NCI-H1436 (cell line): ENCODE measurements around the gene GPR18.

Experiments
- DNase-seq: peaks from one replicate; lab custom pipeline; 2025; lab: John Stamatoyannopoulos, UW

The GPR18 gene

GRCh38 chr13:99290894-99291293 is 32.7 kb upstream of the GPR18 start:
- DNase-seq: no peak

- no peak for DNase-seq
These were observed 31.6 kb upstream of the GPR18 start for GRCh38 chr13:99289674-99290337.

GRCh38 chr13:99289271-99289670 is 31.1 kb upstream of the GPR18 start:
- no peak for DNase-seq

- no peak for DNase-seq
These were observed 29.9 kb upstream of the GPR18 start for GRCh38 chr13:99288089-99288488.

- DNase-seq: no peak
These were observed 29.4 kb upstream of the GPR18 start for GRCh38 chr13:99287551-99287950.

GRCh38 chr13:99285432-99286182 is 27.4 kb upstream of the GPR18 start:
- no peak for DNase-seq

- no peak for DNase-seq
These were observed 24.4 kb upstream of the GPR18 start for GRCh38 chr13:99282264-99283231.

GRCh38 chr13:99281811-99282263 is 23.7 kb upstream of the GPR18 start:
- no peak for DNase-seq

- DNase-seq: no peak
These were observed 22.0 kb upstream of the GPR18 start for GRCh38 chr13:99280166-99280565.

- DNase-seq: no peak
These were observed 21.5 kb upstream of the GPR18 start for GRCh38 chr13:99279637-99280036.

GRCh38 chr13:99278843-99279242 is 20.7 kb upstream of the GPR18 start:
- DNase-seq: no peak

- no peak for DNase-seq
These were observed 20.0 kb upstream of the GPR18 start for GRCh38 chr13:99278200-99278599.

- no peak for DNase-seq
These were observed 19.4 kb upstream of the GPR18 start for GRCh38 chr13:99277629-99278028.

- no peak for DNase-seq
These were observed 18.5 kb upstream of the GPR18 start for GRCh38 chr13:99276706-99277105.

- no peak for DNase-seq
These were observed 16.9 kb upstream of the GPR18 start for GRCh38 chr13:99275093-99275469.

GRCh38 chr13:99273128-99273527 is 14.9 kb upstream of the GPR18 start:
- DNase-seq: no peak

GRCh38 chr13:99272481-99272880 is 14.3 kb upstream of the GPR18 start:
- DNase-seq: no peak

GRCh38 chr13:99271249-99271648 is 13.1 kb upstream of the GPR18 start:
- no peak for DNase-seq

GRCh38 chr13:99270518-99270917 is 12.3 kb upstream of the GPR18 start:
- no peak for DNase-seq

GRCh38 chr13:99269627-99270241 is 11.6 kb upstream of the GPR18 start:
- DNase-seq: no peak

GRCh38 chr13:99268822-99269221 is 10.6 kb upstream of the GPR18 start:
- no peak for DNase-seq

- DNase-seq: no peak
These were observed 9.7 kb upstream of the GPR18 start for GRCh38 chr13:99267927-99268326.
